Keratinocyte (primary cell): Measurements from ENCODE around the gene CYP4F3. TPM values are rescaled to one million over a fixed set of nuclear protein-coding genes. Genes with fewer than 3 reads are reported as not detected.
"Not testable (repeated sequence)": the region's sequence is repeated elsewhere in the genome, so short reads cannot be mapped to it uniquely, and the experiment has no call there.

Experiments used
- DNase-seq: peaks from one replicate; pipeline ENCODE4 v3.0.0-alpha.2; 2011; ENCODE audit warnings: low read depth, missing footprints, low spot score
- FAIRE-seq: peaks from 2 replicates; lab custom pipeline; 2011; peaks lifted over from hg19 to GRCh38; lab: Jason Lieb, UNC
- H2AFZ ChIP-seq: 2 replicates; pipeline ENCODE4 v1.6.0; 2012; ENCODE audit warnings: low read length, control low read depth, inconsistent platforms; ENCODE audit not compliant: control insufficient read depth
- H3K27ac ChIP-seq: 2 replicates; pipeline ENCODE4 v1.5.1; 2011; ENCODE audit warnings: low read length; ENCODE audit not compliant: control insufficient read depth, insufficient read depth
- H3K27me3 ChIP-seq: 3 replicates; pipeline ENCODE4 v1.6.0; 2011; ENCODE audit warnings: low read length; ENCODE audit not compliant: control insufficient read depth, insufficient read depth; ENCODE audit errors: extremely low read depth
- H3K36me3 ChIP-seq, 2 experiments: 2 replicates in 1 of 2; 3 replicates in 1 of 2; pipeline ENCODE4 v1.5.1; 2011; ENCODE audit warnings: low read length in 2 of 2, mild to moderate bottlenecking in 1 of 2; ENCODE audit not compliant: control insufficient read depth in 2 of 2, insufficient read depth in 2 of 2; ENCODE audit errors: extremely low read depth in 1 of 2
- H3K4me1 ChIP-seq: 3 replicates; pipeline ENCODE4 v1.5.1; 2011; ENCODE audit warnings: low read length; ENCODE audit not compliant: control insufficient read depth, insufficient read depth; ENCODE audit errors: extremely low read depth
- H3K4me2 ChIP-seq: 3 replicates; pipeline ENCODE4 v1.6.0; 2011; ENCODE audit warnings: low read depth, low read length; ENCODE audit not compliant: control insufficient read depth, insufficient read depth; ENCODE audit errors: extremely low read depth
- H3K4me3 ChIP-seq, 3 experiments: fragments of 200-600 bp in 1 of 3; sonication (generic) in 1 of 3; 2 replicates in 2 of 3; 3 replicates in 1 of 3; pipeline ENCODE4 v1.5.1; 2011 to 2016; ENCODE audit warnings: low read length in 3 of 3, mild to moderate bottlenecking in 3 of 3, control low read depth in 2 of 3, inconsistent platforms in 1 of 3, low read depth in 1 of 3, mixed read lengths in 1 of 3, mixed run types in 1 of 3, moderate library complexity in 1 of 3; ENCODE audit not compliant: control insufficient read depth in 2 of 3, insufficient read depth in 2 of 3; ENCODE audit errors: extremely low read depth in 1 of 3
- H3K79me2 ChIP-seq: 2 replicates; pipeline ENCODE4 v1.6.0; 2012; ENCODE audit warnings: low read length; ENCODE audit not compliant: control insufficient read depth, insufficient read depth
- H3K9ac ChIP-seq: 3 replicates; pipeline ENCODE4 v1.6.0; 2011; ENCODE audit warnings: low read length; ENCODE audit not compliant: control insufficient read depth, insufficient read depth; ENCODE audit errors: extremely low read depth
- H3K9me1 ChIP-seq: 3 replicates; pipeline ENCODE4 v1.6.0; 2011; ENCODE audit warnings: low read length; ENCODE audit not compliant: control insufficient read depth, insufficient read depth; ENCODE audit errors: extremely low read depth
- H3K9me3 ChIP-seq: 2 replicates; pipeline ENCODE4 v1.5.1; 2012; ENCODE audit warnings: low read depth, low read length; ENCODE audit not compliant: control insufficient read depth
- H4K20me1 ChIP-seq: 3 replicates; pipeline ENCODE4 v1.6.0; 2011; ENCODE audit warnings: low read length; ENCODE audit not compliant: control insufficient read depth, insufficient read depth; ENCODE audit errors: extremely low read depth
- CTCF ChIP-seq, 3 experiments: IDR thresholded peaks in 1 of 3; conservative IDR thresholded peaks in 1 of 3; optimal IDR thresholded peaks in 1 of 3; 2 replicates in 2 of 3; 3 replicates in 1 of 3; pipeline versions ENCODE3 to v1.5.1; 2011; ENCODE audit warnings: low read length in 3 of 3, mild to moderate bottlenecking in 3 of 3, moderate library complexity in 2 of 3, control low read depth in 1 of 3, inconsistent platforms in 1 of 3; ENCODE audit not compliant: insufficient read depth in 2 of 3; ENCODE audit errors: extremely low read depth in 1 of 3
- EZH2 ChIP-seq: IDR thresholded peaks from one replicate; pipeline ENCODE4 v1.6.1; 2012; ENCODE audit warnings: inconsistent platforms, mild to moderate bottlenecking, low read length, moderate library complexity
- dilution Hi-C: fragments of 300-500 bp; cut with MboI; formaldehyde crosslinking; loops from one replicate; pipeline ENCODE4 v1.7.0; 2020; ENCODE audit warnings: low sequenced_read_pairs; ENCODE audit not compliant: extremely low pct_ligation_motif_present
- polyA minus RNA-seq, 3 experiments: library from RNA; depleted of rRNA, polyadenylated mRNA; stranded (reverse); fragments of >200 nt; gene quantifications; 1 replicate in 1 of 3; 2 replicates in 1 of 3; 3 replicates in 1 of 3; pipeline ENCODE4 v1.2.3, GENCODE V29; 2011
- polyA plus RNA-seq, 5 experiments: library from polyadenylated mRNA; depleted of rRNA in 3 of 5; stranded (reverse) in 3 of 5; stranded (forward) in 1 of 5; unstranded in 1 of 5; fragments of >200 nt; gene quantifications; 1 replicate in 1 of 5; 2 replicates in 3 of 5; 3 replicates in 1 of 5; pipeline versions ENCODE4 v1.2.1 to v1.2.3, GENCODE V29; 2011 to 2012; ENCODE audit warnings: missing spikeins in 2 of 5, low read depth in 1 of 5, low replicate concordance in 1 of 5

Gene CYP4F3
- polyA plus RNA-seq (0.32 to 1.1 TPM (median 0.76 TPM) in 3 replicates), polyA minus RNA-seq (0.58 to 1.3 TPM (median 0.82 TPM) in 3 replicates)
- 0.69 TPM for polyA plus RNA-seq (2011; ENCODE audit: low read depth)
- 0.11 and 0.13 TPM in 2 replicates for polyA plus RNA-seq (2011; cell fraction: cytosol; rRNA removed)
- polyA plus RNA-seq (2011; cell fraction: nucleus; rRNA removed) = 1.6 and 2.2 TPM in 2 replicates
- polyA plus RNA-seq (2012; ENCODE audit: low replicate concordance) = 0.44 and 2.3 TPM in 2 replicates
- polyA minus RNA-seq (2011; cell fraction: cytosol; rRNA and poly(A)+ RNA removed) = not detected
- 0.93 and 1.2 TPM in 2 replicates for polyA minus RNA-seq (2011; cell fraction: nucleus; rRNA and poly(A)+ RNA removed)

GRCh38 chr19:15640294-15640903, at the start of gene CYP4F3:
CYP4F3 (plus strand) TSS chr19:15640897; CDS start chr19:15641416, 519 bp downstream.
- DNase-seq = no peak
- H3K4me2 ChIP-seq = no peak within 1 kb of the TSS
- H3K27me3 ChIP-seq = no peaks in the 10 kb centered on the region
- H3K9me1 ChIP-seq = no peaks in the 10 kb centered on the region
- H3K9me3 ChIP-seq = no peaks in the 10 kb centered on the region
- no peaks in the 10 kb centered on the region for H3K4me1 ChIP-seq
- H2AFZ ChIP-seq = no peak within 1 kb of the TSS
- no peaks in the 10 kb centered on the region for H3K79me2 ChIP-seq
- H3K27ac ChIP-seq = no peak within 1 kb of the TSS
- dilution Hi-C loops = no loop called here
- TF ChIP-seq CTCF (optimal IDR thresholded peaks at IDR 0.05 in 1 of 3, IDR thresholded peaks at IDR 0.05 in 1 of 3, conservative IDR thresholded peaks at IDR 0.05 in 1 of 3; ENCODE audit: extremely low read depth in 1 of 3, insufficient read depth in 2 of 3, low read length in 3 of 3) (no peak), EZH2 (no peak)
- peak; percentile 59 for FAIRE-seq
- no peak within 1 kb of the TSS for H3K4me3 ChIP-seq
- H3K9ac ChIP-seq = no peak within 1 kb of the TSS
- no peaks in the 10 kb centered on the region for H4K20me1 ChIP-seq
- H3K36me3 ChIP-seq = no peaks in the 10 kb centered on the region

- dilution Hi-C loops = no loop called here
- DNase-seq (no peak), FAIRE-seq (no peak)
- no peaks in the 10 kb centered on the region for H3K9me1 ChIP-seq
- TF ChIP-seq CTCF (optimal IDR thresholded peaks at IDR 0.05 in 1 of 3, IDR thresholded peaks at IDR 0.05 in 1 of 3, conservative IDR thresholded peaks at IDR 0.05 in 1 of 3; ENCODE audit: extremely low read depth in 1 of 3, insufficient read depth in 2 of 3, low read length in 3 of 3) (no peak), EZH2 (no peak)
- no peaks in the 10 kb centered on the region for H3K79me2 ChIP-seq
- no peaks in the 10 kb centered on the region for H3K4me1 ChIP-seq
- no peak overlapping the region for H2AFZ ChIP-seq
- H3K9me3 ChIP-seq = no peaks in the 10 kb centered on the region
- no peaks in the 10 kb centered on the region for H4K20me1 ChIP-seq
- no peaks in the 10 kb centered on the region for H3K27me3 ChIP-seq
- H3K4me3 ChIP-seq = no peak overlapping the region
- H3K27ac ChIP-seq = no peak overlapping the region
- H3K9ac ChIP-seq = no peak overlapping the region
- H3K36me3 ChIP-seq = no peaks in the 10 kb centered on the region
- no peak overlapping the region for H3K4me2 ChIP-seq
Measured at GRCh38 chr19:15591796-15592195, 48.9 kb upstream of the CYP4F3 start.

GRCh38 chr19:15592506-15592905, 48.2 kb upstream of the CYP4F3 start:
- FAIRE-seq, H3K4me3 ChIP-seq, H3K4me1 ChIP-seq, H3K9me3 ChIP-seq, H3K27me3 ChIP-seq, H3K4me2 ChIP-seq, H4K20me1 ChIP-seq, H3K9ac ChIP-seq, H3K79me2 ChIP-seq, H3K27ac ChIP-seq, dilution Hi-C loops, H3K36me3 ChIP-seq, DNase-seq, H2AFZ ChIP-seq, H3K9me1 ChIP-seq: not testable (repeated sequence)
